ENCODE data around the gene RNF167. TPM values are rescaled to one million over a fixed set of nuclear protein-coding genes. Genes with fewer than 3 reads are reported as not detected.

Gene RNF167
- total RNA-seq, 1 experiment from 2014 or later = 59.5 TPM

DNA sequence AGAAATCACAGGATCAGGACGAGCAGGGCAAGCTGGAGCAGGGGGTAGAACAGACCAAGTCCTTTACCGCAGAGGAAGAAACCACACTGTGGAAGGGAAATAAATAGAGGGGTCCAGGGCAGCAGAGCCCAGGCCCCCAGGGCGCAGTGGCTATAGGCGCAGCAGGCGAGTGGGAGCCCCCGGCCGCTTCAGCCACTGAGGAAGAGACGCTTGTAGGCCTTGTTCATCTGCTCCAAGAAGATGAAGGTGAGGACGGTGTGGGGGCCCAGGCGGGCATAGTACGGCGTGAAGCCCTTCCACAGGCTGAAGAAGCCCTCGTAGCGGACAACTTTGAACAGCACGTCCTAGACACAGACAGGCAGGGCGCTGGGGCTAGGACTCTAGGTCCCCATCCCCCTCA, 2.5 kb upstream of the RNF167 start:
- DNase-seq (ENCODE audit: extremely low read depth, low read depth) = no peak

GRCh38 chr17:4938069-4938491, 2.0 kb upstream of the RNF167 start:
- no peak for DNase-seq (ENCODE audit: extremely low read depth, low read depth)

GRCh38 chr17:4938688-4939545, 1.2 kb upstream of the RNF167 start:
- DNase-seq (ENCODE audit: extremely low read depth, low read depth) = no peak

- DNase-seq (ENCODE audit: extremely low read depth, low read depth) = no peak
Measured at GRCh38 chr17:4939546-4939795, 597 bp upstream of the RNF167 start.

GRCh38 chr17:4940555-4941318, 669 bp downstream of the RNF167 start:
- no peak for DNase-seq (ENCODE audit: extremely low read depth, low read depth)

DNA sequence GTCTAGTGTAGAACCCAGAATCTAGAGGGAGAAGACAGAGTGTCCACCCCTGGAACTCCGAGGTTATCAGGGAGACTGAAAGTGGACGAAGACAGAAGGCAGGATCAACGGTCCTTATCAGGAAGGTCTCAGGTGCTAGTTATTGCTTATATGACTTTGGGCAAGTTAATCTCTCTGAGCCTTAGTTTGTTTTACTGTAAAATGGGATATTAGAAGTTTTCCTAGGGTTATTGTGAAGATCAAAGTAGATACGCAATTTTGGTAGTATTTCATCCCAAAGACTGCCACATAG, 1.2 kb downstream of the RNF167 start:
- DNase-seq (ENCODE audit: extremely low read depth, low read depth) = no peak

- no peak for DNase-seq (ENCODE audit: extremely low read depth, low read depth)
Measured at GRCh38 chr17:4942760-4943508, 2.9 kb downstream of the RNF167 start.

- DNase-seq (ENCODE audit: extremely low read depth, low read depth) = no peak
Measured at GRCh38 chr17:4944163-4944553, 4.1 kb downstream of the RNF167 start.

DNA sequence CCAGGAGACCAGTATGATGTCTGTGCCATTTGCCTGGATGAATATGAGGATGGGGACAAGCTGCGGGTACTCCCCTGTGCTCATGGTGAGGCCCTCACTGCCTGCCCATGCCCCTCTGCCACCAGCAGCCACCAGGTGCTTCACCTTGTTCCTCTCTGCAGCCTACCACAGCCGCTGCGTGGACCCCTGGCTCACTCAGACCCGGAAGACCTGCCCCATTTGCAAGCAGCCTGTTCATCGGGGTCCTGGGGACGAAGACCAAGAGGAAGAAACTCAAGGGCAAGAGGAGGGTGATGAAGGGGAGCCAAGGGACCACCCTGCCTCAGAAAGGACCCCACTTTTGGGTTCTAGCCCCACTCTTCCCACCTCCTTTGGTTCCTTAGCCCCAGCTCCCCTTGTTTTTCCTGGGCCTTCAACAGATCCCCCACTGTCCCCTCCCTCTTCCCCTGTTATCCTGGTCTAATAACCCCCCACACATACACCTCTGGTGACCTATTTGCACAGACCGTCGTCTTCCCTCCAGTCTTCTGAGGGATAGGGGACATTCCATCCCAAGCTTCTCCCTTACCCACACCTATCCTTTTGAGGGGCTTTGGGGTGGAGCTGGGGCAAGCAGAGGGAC, 4.6 kb downstream of the RNF167 start:
- no peak for DNase-seq (ENCODE audit: extremely low read depth, low read depth)

DNA sequence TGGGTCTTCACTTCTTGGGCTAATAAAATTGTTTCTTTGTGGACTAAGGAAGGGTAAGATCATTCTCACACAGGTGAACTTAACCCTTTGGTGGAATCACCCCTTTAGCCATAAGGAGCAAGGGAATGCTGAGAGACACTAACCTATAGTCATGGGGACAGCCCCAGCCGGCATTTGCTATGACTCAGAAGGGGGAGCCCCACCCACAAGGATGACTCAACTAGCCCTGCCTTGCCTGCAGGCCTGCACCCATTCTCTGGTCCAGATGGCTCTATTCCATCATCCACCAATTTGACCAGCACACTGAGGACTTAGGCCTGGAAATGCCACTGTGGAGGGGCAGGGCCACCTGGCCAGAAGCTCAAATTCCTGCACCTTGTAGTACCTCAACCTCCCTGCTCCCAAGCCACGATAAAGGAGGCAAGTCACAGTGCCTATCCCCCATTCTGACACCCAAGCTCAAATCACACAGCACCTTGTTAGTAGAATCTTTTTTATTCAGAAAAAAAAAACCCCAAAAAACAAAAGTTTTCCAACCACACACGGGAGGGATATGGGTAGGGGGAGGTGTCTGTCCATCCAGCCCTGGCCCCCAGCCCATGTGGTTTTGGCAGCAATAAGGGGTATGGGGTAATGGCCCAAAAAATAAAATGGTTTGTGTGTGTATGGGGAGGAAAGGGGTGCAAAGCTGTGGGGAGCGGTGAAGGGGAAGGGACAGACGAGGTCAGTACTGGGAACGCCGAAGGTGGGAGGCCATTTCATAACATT, 5.3 kb downstream of the RNF167 start:
- peak; percentile 89 for DNase-seq (ENCODE audit: extremely low read depth, low read depth)

- DNase-seq (ENCODE audit: extremely low read depth, low read depth) = no peak
Measured at GRCh38 chr17:4945944-4946280, 5.8 kb downstream of the RNF167 start.

DNA sequence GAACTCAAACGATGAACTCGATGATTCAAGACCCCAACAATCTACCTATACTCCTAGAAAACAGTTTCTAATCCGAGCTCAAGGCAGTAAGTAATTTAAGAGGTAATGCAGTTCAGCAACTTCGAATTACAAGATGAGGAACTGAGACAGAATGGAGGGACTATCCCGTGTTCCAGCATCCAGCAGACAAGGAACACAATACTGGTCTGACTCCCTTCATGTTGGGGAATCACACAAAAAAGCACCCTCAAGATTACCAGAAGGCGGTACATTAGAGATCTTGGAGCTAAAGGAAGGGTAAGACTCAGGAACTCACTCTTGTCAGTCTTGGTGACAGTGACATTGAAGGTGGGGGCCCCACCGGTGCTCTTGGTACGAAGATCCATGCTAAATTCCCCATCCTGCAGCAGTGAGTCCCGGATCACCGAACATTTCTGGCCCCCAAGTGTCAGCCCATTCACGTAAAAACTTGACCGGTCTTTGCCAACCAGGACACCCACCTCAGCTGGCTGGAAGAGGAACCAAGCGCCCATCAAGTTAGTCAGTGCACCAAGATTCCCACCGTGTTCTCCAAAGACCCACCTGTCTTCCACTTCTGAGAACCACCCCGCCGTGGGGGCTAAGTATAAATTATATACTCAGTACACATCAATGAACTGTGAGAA, 6.4 kb downstream of the RNF167 start:
- no peak for DNase-seq (ENCODE audit: extremely low read depth, low read depth)

DNA sequence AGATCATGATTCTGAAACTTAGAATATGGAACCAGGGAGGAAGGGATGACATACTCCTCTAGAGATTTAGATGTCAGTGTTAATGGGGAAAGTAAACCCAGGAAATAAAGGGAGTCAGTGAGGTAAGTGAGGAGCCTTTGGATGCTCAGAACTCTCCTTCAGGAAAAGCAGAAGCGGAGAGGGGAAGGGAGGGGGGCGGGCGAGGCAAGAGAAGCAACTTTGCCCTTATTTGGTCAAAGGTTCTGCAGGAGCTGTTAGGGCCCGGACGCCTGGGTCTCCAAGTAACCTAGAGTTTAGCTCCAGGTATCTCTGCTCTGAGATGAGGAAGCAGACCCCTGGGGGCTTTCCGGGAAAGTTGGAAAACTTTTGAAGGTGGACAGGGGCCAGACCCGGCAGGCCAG, 6.9 kb downstream of the RNF167 start:
- no peak for DNase-seq (ENCODE audit: extremely low read depth, low read depth)

GRCh38 chr17:4947411-4948165, 7.5 kb downstream of the RNF167 start:
- no peak for DNase-seq (ENCODE audit: extremely low read depth, low read depth)

- DNase-seq (ENCODE audit: extremely low read depth, low read depth) = peak; percentile 92
Measured at GRCh38 chr17:4948166-4948930, 8.3 kb downstream of the RNF167 start, which contains the start of gene PFN1. Gene PFN1, minus strand, starts transcription at chr17:4948530. Its CDS starts 136 bp downstream, at chr17:4948394.

GRCh38 chr17:4948931-4949320, 8.9 kb downstream of the RNF167 start:
- peak; percentile 87 for DNase-seq (ENCODE audit: extremely low read depth, low read depth)

DNA sequence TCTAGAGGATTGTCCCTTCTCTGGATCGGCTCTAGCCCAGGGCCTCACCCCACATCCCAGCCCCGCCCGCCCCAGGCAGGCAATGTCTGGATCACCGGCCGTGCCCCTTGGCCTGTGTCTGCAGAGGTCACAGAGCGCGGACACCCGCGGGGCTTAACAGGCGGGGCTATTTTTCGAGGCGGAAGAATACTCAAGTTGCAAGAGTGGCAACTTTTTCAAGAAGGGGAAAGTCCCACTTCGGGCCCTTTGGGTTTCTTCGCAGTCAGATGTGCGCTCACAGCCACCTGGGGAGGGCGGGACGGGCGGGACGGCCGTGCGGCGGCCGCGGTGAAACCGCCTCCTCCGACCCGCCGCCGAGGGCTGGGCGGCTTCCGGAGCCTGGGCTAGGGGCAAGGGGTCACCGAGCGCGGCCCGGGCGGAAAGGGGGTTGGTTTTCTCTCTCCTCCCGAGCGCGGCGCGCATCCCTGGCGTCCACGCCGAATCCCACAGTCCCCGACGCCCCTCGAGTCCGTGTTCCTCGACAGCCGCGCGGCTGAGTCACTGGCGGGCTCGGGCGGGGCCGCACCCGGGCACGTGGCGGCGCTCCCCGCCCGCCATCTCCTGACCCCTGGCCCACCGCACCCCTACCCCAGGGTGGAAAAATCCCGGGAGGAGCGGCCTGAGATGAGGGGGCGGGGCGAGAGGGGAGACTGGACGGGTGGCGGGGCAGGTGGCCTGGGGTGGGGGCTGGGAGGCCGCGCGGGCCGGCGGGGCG, 9.4 kb downstream of the RNF167 start:
- DNase-seq (ENCODE audit: extremely low read depth, low read depth) = peak; percentile 68
